Measurements from ENCODE around the gene STEAP3. TPM values are rescaled to one million over a fixed set of nuclear protein-coding genes. Genes with fewer than 3 reads are reported as not detected.

STEAP3 gene
- total and polyA plus RNA-seq, 2 donors (not counting 1 experiment from before 2014, with no cell fraction given), result 1.1 to 1.6 TPM

- H3K27me3 Mint-ChIP-seq, result no peaks in the 10 kb centered on the region
- Histone ChIP-seq H3K9me3 (ENCODE audit: control extremely low read depth in 1 of 3, control insufficient read depth in 2 of 3, insufficient read depth in 1 of 3, low read length in 2 of 3) (no peaks in the 10 kb centered on the region), H3K27ac (ENCODE audit: low read length in 2 of 2) (no peak overlapping the region), H3K4me2 (replicated peaks; ENCODE audit: low read depth, low read length, poor library complexity, severe bottlenecking) (no peak overlapping the region), H4K20me1 (ENCODE audit: control insufficient read depth, insufficient read depth, low read length, poor library complexity, severe bottlenecking) (no peaks in the 10 kb centered on the region), H3K9ac (ENCODE audit: low read length) (no peak overlapping the region), H3K27me3 (replicated peaks in 1 of 4; ENCODE audit: control extremely low read depth in 1 of 4, control insufficient read depth in 3 of 4, insufficient read depth in 4 of 4, low read length in 3 of 4) (no peaks in the 10 kb centered on the region), H3K79me2 (ENCODE audit: control insufficient read depth, insufficient read depth, low read length) (no peaks in the 10 kb centered on the region), H2AFZ (ENCODE audit: insufficient read depth, low read depth, low read length, poor library complexity, severe bottlenecking) (no peak overlapping the region), H3K4me3 (ENCODE audit: control extremely low read depth in 1 of 5, extremely low read depth in 1 of 5, insufficient read depth in 1 of 5, low read depth in 2 of 5, low read length in 4 of 5) (no peak overlapping the region), H3K36me3 (replicated peaks in 1 of 2; ENCODE audit: control extremely low read depth in 1 of 2, control insufficient read depth in 1 of 2, extremely low read depth in 1 of 2, insufficient read depth in 2 of 2, low read length in 1 of 2) (no peaks in the 10 kb centered on the region), H3K4me1 (ENCODE audit: control insufficient read depth in 2 of 2, insufficient read depth in 2 of 2, low read length in 2 of 2) (no peaks in the 10 kb centered on the region)
- H3K27ac Mint-ChIP-seq, result no peak overlapping the region
- CTCF ChIA-PET, result no interaction called here
- no peak for ATAC-seq (ENCODE audit: low read depth)
- TF ChIP-seq EZH2 (IDR thresholded peaks at IDR 0.05; ENCODE audit: borderline replicate concordance, insufficient read depth, low read depth, low read length, poor library complexity, severe bottlenecking), result no peak
- TF ChIP-seq, protein P1, sequence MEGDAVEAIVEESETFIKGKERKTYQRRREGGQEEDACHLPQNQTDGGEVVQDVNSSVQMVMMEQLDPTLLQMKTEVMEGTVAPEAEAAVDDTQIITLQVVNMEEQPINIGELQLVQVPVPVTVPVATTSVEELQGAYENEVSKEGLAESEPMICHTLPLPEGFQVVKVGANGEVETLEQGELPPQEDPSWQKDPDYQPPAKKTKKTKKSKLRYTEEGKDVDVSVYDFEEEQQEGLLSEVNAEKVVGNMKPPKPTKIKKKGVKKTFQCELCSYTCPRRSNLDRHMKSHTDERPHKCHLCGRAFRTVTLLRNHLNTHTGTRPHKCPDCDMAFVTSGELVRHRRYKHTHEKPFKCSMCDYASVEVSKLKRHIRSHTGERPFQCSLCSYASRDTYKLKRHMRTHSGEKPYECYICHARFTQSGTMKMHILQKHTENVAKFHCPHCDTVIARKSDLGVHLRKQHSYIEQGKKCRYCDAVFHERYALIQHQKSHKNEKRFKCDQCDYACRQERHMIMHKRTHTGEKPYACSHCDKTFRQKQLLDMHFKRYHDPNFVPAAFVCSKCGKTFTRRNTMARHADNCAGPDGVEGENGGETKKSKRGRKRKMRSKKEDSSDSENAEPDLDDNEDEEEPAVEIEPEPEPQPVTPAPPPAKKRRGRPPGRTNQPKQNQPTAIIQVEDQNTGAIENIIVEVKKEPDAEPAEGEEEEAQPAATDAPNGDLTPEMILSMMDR (IDR thresholded peaks at IDR 0.05), result no peak
- POLR2A ChIA-PET, result no interaction called here
- DNase-seq, result no peak
- no peak overlapping the region for H3K4me3 Mint-ChIP-seq
- intact Hi-C loops (cut with micrococcal nuclease), result no loop called here
- WGBS (ENCODE audit: insufficient coverage), result 91% methylated on average over 7 of the region's 7 CpGs
- H3K9me3 Mint-ChIP-seq (ENCODE audit: insufficient read depth), result no peaks in the 10 kb centered on the region
- peaks cover 2% of the 10 kb centered on the region for H3K4me1 Mint-ChIP-seq
Observed at GRCh38 chr2:119293900-119294299, 70.3 kb downstream of the STEAP3 start.

DNA sequence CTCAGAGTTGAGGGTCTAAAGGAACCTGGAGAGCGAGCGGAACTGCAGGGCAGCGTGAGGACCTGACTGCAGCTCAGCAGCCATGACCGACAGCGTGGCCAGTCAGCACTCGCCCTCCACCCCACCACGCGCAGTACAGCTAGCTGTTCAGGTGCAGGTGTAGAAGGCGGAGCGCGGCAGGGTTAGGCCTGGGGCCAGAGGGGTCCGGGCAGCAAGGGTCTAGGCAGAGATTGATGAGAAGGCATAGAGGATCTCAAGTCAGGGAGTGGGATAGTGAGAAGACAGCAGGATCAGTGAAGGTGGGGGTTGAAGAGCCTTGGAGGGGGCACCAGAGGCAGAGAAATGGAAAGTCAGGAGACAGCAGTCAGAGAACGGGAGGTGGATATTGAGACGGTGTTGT lies 71.0 kb downstream of the STEAP3 start:
- ATAC-seq (ENCODE audit: low read depth) (no peak), DNase-seq (no peak)
- WGBS (ENCODE audit: insufficient coverage), result 91% methylated on average over 12 of the region's 14 CpGs
- no peak overlapping the region for H2AFZ ChIP-seq (ENCODE audit: insufficient read depth, low read depth, low read length, poor library complexity, severe bottlenecking)
- H3K79me2 ChIP-seq (ENCODE audit: control insufficient read depth, insufficient read depth, low read length), result no peaks in the 10 kb centered on the region
- H3K27me3 Mint-ChIP-seq, result no peaks in the 10 kb centered on the region
- no peak overlapping the region for H3K4me3 Mint-ChIP-seq
- no peaks in the 10 kb centered on the region for H3K4me1 ChIP-seq (ENCODE audit: control insufficient read depth in 2 of 2, insufficient read depth in 2 of 2, low read length in 2 of 2)
- no peaks in the 10 kb centered on the region for H4K20me1 ChIP-seq (ENCODE audit: control insufficient read depth, insufficient read depth, low read length, poor library complexity, severe bottlenecking)
- no peaks in the 10 kb centered on the region for H3K9me3 ChIP-seq (ENCODE audit: control extremely low read depth in 1 of 3, control insufficient read depth in 2 of 3, insufficient read depth in 1 of 3, low read length in 2 of 3)
- H3K27me3 ChIP-seq (replicated peaks in 1 of 4; ENCODE audit: control extremely low read depth in 1 of 4, control insufficient read depth in 3 of 4, insufficient read depth in 4 of 4, low read length in 3 of 4), result no peaks in the 10 kb centered on the region
- POLR2A ChIA-PET, result no interaction called here
- H3K4me1 Mint-ChIP-seq, result peaks cover 2% of the 10 kb centered on the region
- no peak overlapping the region for H3K27ac ChIP-seq (ENCODE audit: low read length in 2 of 2)
- H3K36me3 ChIP-seq (replicated peaks in 1 of 2; ENCODE audit: control extremely low read depth in 1 of 2, control insufficient read depth in 1 of 2, extremely low read depth in 1 of 2, insufficient read depth in 2 of 2, low read length in 1 of 2), result no peaks in the 10 kb centered on the region
- H3K4me3 ChIP-seq (ENCODE audit: control extremely low read depth in 1 of 5, extremely low read depth in 1 of 5, insufficient read depth in 1 of 5, low read depth in 2 of 5, low read length in 4 of 5), result no peak overlapping the region
- H3K4me2 ChIP-seq (replicated peaks; ENCODE audit: low read depth, low read length, poor library complexity, severe bottlenecking), result no peak overlapping the region
- TF ChIP-seq, protein P1 (IDR thresholded peaks at IDR 0.05), result no peak
- no peak for TF ChIP-seq EZH2 (IDR thresholded peaks at IDR 0.05; ENCODE audit: borderline replicate concordance, insufficient read depth, low read depth, low read length, poor library complexity, severe bottlenecking)
- no peak overlapping the region for H3K9ac ChIP-seq (ENCODE audit: low read length)
- H3K9me3 Mint-ChIP-seq (ENCODE audit: insufficient read depth), result no peaks in the 10 kb centered on the region
- no peak overlapping the region for H3K27ac Mint-ChIP-seq
- CTCF ChIA-PET, result no interaction called here
- intact Hi-C loops (cut with micrococcal nuclease), result no loop called here

All from B cell (primary cell).